ENCODE data around the gene ZNF491. TPM values are rescaled to one million over a fixed set of nuclear protein-coding genes. Genes with fewer than 3 reads are reported as not detected.

The ZNF491 gene
- 0.48 and 4.6 TPM in 2 replicates for total RNA-seq

DNA sequence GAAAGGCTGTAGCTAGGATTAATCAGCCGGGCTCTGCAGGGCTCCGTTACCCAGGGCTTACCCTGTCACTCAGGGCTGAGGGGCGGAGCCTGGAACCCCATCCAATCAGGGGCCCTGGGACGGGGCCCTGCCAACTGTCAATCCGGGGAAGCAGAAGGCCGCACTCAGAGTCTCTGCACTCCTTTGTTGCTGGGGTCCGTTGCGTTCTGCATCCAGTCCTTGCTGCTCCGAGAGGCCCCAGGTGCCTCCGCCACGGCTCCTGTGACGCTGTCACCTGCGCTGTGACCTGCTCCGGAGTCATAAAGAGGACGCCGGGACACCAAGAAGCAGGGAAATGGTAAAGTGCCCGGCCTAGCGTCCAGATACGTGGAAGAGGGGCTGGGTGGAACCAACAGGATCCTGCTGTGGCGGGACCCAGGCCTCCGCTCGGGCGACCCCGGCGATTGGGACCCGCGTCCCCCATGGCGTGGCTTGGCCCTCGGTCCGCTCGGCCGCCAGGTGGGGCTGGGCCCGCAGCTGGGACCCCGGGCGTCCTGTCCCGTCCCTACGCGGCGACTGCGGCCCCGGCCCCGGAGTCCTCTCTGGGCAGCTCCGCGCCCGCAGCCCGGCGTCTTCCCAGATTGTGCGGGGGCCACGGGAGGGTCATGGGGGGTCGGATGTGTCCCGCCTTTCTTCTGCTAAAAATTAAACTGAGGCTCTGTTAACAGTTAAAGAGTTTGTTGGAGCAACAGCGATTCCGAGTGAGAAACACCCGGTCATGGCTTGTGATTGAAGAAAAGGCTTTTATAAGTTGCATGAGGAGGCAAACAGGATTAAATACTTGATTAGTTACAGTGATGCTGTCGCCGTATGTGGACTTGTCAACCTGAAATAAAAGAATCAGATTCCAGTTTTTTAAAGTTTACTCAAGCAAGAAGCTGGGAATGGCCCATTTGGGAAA is at the start of gene ZNF491:
ZNF491 (plus strand) TSS at position 133 of the 940 bp plus-strand sequence. CDS start 7,431 bp downstream, outside the sequence.
- DNase-seq (ENCODE audit: low read depth), result peak; percentile 51
- Histone ChIP-seq H3K36me3 (ENCODE audit: control insufficient read depth, insufficient read depth, low read length) (no peaks in the 10 kb centered on the region), H3K27me3 (ENCODE audit: control insufficient read depth, insufficient read depth, low read length) (no peaks in the 10 kb centered on the region), H3K4me3 (ENCODE audit: low read depth, low read length) (peak within 1 kb of the TSS; percentile 49)
- TF ChIP-seq, protein P1, sequence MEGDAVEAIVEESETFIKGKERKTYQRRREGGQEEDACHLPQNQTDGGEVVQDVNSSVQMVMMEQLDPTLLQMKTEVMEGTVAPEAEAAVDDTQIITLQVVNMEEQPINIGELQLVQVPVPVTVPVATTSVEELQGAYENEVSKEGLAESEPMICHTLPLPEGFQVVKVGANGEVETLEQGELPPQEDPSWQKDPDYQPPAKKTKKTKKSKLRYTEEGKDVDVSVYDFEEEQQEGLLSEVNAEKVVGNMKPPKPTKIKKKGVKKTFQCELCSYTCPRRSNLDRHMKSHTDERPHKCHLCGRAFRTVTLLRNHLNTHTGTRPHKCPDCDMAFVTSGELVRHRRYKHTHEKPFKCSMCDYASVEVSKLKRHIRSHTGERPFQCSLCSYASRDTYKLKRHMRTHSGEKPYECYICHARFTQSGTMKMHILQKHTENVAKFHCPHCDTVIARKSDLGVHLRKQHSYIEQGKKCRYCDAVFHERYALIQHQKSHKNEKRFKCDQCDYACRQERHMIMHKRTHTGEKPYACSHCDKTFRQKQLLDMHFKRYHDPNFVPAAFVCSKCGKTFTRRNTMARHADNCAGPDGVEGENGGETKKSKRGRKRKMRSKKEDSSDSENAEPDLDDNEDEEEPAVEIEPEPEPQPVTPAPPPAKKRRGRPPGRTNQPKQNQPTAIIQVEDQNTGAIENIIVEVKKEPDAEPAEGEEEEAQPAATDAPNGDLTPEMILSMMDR (IDR thresholded peaks at IDR 0.05; ENCODE audit: insufficient read depth, low read length, poor library complexity, severe bottlenecking), result no peak

DNA sequence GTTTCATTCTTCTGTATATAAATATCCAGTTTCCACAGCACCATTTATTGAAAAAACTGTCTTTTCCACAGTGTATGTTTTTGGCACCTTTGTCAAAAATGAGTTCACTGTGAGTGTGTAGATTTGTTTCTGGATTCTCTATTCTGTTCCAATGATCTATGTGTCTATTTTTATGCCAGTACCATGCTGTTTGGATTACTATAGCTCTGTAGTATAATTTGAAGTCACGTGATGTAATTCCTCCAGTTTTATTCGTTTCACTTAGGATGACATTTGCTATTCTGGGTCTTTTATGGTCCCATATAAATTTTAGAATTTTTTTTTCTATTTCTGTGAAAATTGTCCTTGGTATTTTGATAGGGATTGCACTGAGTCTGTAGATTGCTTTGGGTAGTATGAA is 48.6 kb upstream of the ZNF491 start:
- no peaks in the 10 kb centered on the region for H3K27me3 ChIP-seq (ENCODE audit: control insufficient read depth, insufficient read depth, low read length)
- no peak overlapping the region for H3K4me3 ChIP-seq (ENCODE audit: low read depth, low read length)
- no peak for DNase-seq (ENCODE audit: low read depth)
- H3K36me3 ChIP-seq (ENCODE audit: control insufficient read depth, insufficient read depth, low read length), result no peaks in the 10 kb centered on the region
- TF ChIP-seq, protein P1 (IDR thresholded peaks at IDR 0.05; ENCODE audit: insufficient read depth, low read length, poor library complexity, severe bottlenecking), result no peak

DNA sequence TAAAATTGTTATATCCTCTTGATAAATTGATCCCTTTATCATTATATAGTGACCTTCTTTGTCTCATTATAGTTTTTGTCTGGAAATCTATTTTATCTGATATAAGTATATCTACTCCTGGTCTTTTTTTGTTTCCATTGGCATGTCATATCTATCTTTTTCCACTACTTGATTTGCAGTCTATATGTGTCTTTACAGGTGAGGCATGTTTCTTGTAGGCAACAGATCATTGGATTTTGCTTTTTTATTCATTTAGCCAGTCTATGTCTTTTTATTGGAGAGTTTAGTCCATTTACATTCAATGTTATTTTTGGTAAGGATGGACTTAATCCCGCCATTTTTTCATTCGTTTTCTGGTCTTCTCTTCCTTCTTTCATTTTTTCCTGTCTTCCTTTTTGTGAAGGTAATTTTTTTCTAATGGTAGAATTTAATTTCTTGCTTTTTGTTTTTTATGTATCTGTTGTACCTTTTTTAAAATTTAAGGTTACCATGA is 46.0 kb upstream of the ZNF491 start:
- TF ChIP-seq, protein P1 (IDR thresholded peaks at IDR 0.05; ENCODE audit: insufficient read depth, low read length, poor library complexity, severe bottlenecking), result no peak
- no peaks in the 10 kb centered on the region for H3K36me3 ChIP-seq (ENCODE audit: control insufficient read depth, insufficient read depth, low read length)
- no peaks in the 10 kb centered on the region for H3K27me3 ChIP-seq (ENCODE audit: control insufficient read depth, insufficient read depth, low read length)
- no peak for DNase-seq (ENCODE audit: low read depth)
- H3K4me3 ChIP-seq (ENCODE audit: low read depth, low read length), result no peak overlapping the region

DNA sequence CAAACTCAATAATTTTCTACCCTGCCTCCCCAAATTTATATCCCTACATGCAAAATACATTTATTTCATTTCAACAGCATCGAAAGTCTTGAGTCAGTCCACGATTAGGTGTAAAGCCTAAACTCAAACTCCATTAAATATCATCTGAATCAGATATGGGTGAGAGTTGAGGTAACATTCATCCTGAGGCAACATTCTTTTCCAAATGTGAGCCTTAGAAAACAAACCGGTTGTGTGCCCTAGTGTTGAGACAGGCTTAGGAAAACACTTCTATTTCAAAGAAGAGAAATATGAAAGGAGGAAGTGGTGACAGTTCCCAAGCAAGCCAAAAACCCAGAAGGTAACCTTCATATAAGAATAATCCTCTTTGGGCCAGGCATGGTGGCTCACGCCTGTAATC is 43.7 kb upstream of the ZNF491 start:
- Histone ChIP-seq H3K36me3 (ENCODE audit: control insufficient read depth, insufficient read depth, low read length) (no peaks in the 10 kb centered on the region), H3K27me3 (ENCODE audit: control insufficient read depth, insufficient read depth, low read length) (no peaks in the 10 kb centered on the region), H3K4me3 (ENCODE audit: low read depth, low read length) (no peak overlapping the region)
- DNase-seq (ENCODE audit: low read depth), result no peak
- TF ChIP-seq, protein P1 (IDR thresholded peaks at IDR 0.05; ENCODE audit: insufficient read depth, low read length, poor library complexity, severe bottlenecking), result no peak

DNA sequence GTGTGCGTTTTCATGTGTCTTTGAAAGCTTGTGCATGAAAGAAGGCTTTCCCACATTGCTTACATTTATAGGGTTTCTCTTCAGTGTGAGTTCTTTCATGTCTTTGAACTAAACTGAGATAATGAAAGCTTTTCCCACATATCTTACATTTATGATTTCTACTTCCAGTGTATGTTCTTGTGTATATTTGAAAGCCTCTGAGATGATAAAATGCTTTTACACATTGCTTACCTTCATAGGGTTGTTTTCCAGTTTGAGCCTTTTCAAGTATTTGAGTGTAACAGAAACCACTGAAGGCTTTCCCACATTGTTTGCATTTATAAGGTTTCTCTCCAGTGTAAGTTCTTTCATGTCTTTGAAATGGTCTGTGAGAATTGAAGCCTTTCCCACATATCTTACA is 41.4 kb upstream of the ZNF491 start:
- Histone ChIP-seq H3K27me3 (ENCODE audit: control insufficient read depth, insufficient read depth, low read length) (no peaks in the 10 kb centered on the region), H3K36me3 (ENCODE audit: control insufficient read depth, insufficient read depth, low read length) (no peaks in the 10 kb centered on the region), H3K4me3 (ENCODE audit: low read depth, low read length) (no peak overlapping the region)
- TF ChIP-seq, protein P1 (IDR thresholded peaks at IDR 0.05; ENCODE audit: insufficient read depth, low read length, poor library complexity, severe bottlenecking), result no peak
- DNase-seq (ENCODE audit: low read depth), result no peak

Measured in kidney epithelial cell (primary cell).